22Rv1 (cell line): ENCODE results near the gene SOS1.

Experiments used
- H3K27ac ChIP-seq: fragments of 450-650 bp; 2 replicates; pipeline ENCODE4 v1.5.1; 2017
- ZFX ChIP-seq: fragments of 450-650 bp; IDR thresholded peaks from 2 replicates; pipeline ENCODE4 v1.6.1; 2017; ENCODE audit warnings: antibody characterized with exemption, borderline replicate concordance
- TF ChIP-seq, protein P1 (sequence below): fragments of 450-650 bp; IDR thresholded peaks from 2 replicates; pipeline ENCODE4 v1.5.1; 2017; ENCODE audit warnings: mild to moderate bottlenecking

SOS1 gene

GRCh38 chr2:39018638-39019037, 102.2 kb downstream of the SOS1 start:
- no peak overlapping the region for H3K27ac ChIP-seq

DNA sequence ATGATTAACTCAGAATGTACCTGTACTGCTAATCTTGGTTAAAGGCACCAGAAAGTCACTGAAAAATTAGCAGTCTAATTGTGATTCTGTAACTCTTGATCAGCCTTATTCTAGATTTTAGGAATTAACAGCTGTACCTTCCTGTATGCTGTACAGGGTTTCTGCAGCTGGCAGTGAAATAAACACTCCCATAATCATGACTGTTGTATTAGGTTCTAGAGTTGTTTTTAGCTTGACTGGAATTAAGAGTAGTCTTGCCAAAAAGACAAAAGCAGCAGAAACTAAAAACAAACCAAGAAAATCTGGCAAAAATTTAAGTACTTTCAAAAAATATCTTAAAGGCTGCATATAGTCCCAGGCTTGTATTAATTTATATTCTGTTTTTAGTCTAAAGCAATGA, 103.5 kb downstream of the SOS1 start:
- no peak overlapping the region for H3K27ac ChIP-seq
- TF ChIP-seq ZFX: no peak
- TF ChIP-seq, protein P1, sequence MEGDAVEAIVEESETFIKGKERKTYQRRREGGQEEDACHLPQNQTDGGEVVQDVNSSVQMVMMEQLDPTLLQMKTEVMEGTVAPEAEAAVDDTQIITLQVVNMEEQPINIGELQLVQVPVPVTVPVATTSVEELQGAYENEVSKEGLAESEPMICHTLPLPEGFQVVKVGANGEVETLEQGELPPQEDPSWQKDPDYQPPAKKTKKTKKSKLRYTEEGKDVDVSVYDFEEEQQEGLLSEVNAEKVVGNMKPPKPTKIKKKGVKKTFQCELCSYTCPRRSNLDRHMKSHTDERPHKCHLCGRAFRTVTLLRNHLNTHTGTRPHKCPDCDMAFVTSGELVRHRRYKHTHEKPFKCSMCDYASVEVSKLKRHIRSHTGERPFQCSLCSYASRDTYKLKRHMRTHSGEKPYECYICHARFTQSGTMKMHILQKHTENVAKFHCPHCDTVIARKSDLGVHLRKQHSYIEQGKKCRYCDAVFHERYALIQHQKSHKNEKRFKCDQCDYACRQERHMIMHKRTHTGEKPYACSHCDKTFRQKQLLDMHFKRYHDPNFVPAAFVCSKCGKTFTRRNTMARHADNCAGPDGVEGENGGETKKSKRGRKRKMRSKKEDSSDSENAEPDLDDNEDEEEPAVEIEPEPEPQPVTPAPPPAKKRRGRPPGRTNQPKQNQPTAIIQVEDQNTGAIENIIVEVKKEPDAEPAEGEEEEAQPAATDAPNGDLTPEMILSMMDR: no peak

More at GRCh38 chr2:39018638-39019037, 102.2 kb downstream of the SOS1 start:
- TF ChIP-seq, protein P1: no peak
- TF ChIP-seq ZFX: no peak

DNA sequence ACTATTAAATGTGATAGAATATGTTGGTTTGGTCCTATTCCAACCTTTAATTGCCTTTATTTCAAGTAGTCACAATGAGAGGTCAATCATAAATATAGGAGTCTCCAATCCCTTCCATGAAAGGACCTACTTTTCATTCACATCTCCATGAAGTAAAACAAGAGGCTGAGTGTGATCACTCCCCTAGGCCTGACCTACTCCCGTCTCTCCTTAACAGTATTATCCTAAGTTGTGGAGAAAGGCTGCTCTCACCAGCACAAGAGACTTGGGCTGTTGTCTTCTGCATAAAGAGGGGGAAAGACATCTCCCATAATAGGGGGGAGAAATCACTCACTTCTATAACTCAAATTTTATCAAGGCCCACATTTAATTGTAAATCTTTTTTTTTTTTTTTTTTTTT, 105.4 kb downstream of the SOS1 start:
- TF ChIP-seq ZFX: no peak
- TF ChIP-seq, protein P1: no peak
- no peak overlapping the region for H3K27ac ChIP-seq

- H3K27ac ChIP-seq: no peak overlapping the region
- TF ChIP-seq, protein P1: no peak
- TF ChIP-seq ZFX: no peak
Measured at GRCh38 chr2:39013871-39014270, 107.0 kb downstream of the SOS1 start.

DNA sequence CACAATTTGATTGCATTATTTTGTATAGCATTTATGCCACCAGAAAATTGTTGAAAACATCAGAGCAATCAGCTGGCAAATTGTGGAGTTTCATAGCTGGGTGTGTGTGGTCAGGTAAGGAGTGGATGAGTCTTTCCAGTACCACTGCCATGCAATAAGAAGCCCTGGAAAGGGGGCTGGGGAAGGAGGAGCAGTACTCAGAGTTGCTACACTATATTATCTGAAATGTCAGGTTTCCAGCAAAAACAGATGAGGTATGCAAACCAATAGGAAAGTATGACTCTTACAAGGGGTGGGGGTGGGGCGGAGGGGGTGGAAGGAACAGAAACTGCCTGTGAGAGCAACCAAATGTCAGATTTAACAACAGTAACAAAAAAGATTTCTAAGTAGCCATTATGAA, 112.2 kb downstream of the SOS1 start:
- H3K27ac ChIP-seq: no peak overlapping the region
- TF ChIP-seq ZFX: no peak
- TF ChIP-seq, protein P1: no peak

GRCh38 chr2:39007875-39008504, 112.9 kb downstream of the SOS1 start:
- no peak overlapping the region for H3K27ac ChIP-seq
- TF ChIP-seq, protein P1: no peak
- TF ChIP-seq ZFX: no peak

GRCh38 chr2:39000552-39000951, 120.3 kb downstream of the SOS1 start:
- no peak overlapping the region for H3K27ac ChIP-seq
- TF ChIP-seq, protein P1: no peak
- no peak for TF ChIP-seq ZFX
